Coronary artery (tissue), 2 donors: ENCODE results near the gene ERGIC3.

Experiments
- DNase-seq: peaks from one replicate; pipeline ENCODE4 v3.0.0-alpha.2; 2017; ENCODE audit warnings: low spot score
- H3K27ac ChIP-seq, 2 donors: fragments of 200-600 bp; sonication (generic); one replicate each; pipeline ENCODE4 v1.5.1; 2016 to 2019
- H3K4me3 ChIP-seq: fragments of 200-600 bp; sonication (generic); 2 replicates; pipeline ENCODE4 v1.5.1; 2016; ENCODE audit warnings: mild to moderate bottlenecking, moderate library complexity
- TF ChIP-seq, protein P1 (sequence below): fragments of 200-600 bp; sonication (generic); IDR thresholded peaks from one replicate; pipeline ENCODE4 v1.5.1; 2019; ENCODE audit warnings: antibody characterized with exemption

Gene ERGIC3

DNA sequence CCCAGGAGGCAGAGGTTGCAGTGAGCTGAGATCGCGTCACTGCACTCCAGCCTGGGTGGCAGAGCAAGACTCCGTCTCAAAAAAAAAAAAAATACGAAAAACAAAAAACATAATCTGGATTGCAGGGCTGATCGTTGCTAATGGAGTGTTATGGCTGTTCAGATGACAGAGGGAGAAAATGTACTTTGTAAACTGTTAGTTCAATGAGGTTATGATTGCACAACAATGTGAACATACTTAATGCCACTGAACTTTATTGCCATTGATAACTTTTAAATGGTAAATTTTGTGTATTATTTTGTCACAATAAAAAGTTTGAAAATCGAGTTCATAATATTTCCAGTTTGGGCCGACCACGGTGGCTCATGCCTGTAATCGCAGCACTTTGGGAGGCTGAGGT, 22.9 kb upstream of the ERGIC3 start:
- TF ChIP-seq, protein P1, sequence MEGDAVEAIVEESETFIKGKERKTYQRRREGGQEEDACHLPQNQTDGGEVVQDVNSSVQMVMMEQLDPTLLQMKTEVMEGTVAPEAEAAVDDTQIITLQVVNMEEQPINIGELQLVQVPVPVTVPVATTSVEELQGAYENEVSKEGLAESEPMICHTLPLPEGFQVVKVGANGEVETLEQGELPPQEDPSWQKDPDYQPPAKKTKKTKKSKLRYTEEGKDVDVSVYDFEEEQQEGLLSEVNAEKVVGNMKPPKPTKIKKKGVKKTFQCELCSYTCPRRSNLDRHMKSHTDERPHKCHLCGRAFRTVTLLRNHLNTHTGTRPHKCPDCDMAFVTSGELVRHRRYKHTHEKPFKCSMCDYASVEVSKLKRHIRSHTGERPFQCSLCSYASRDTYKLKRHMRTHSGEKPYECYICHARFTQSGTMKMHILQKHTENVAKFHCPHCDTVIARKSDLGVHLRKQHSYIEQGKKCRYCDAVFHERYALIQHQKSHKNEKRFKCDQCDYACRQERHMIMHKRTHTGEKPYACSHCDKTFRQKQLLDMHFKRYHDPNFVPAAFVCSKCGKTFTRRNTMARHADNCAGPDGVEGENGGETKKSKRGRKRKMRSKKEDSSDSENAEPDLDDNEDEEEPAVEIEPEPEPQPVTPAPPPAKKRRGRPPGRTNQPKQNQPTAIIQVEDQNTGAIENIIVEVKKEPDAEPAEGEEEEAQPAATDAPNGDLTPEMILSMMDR: no peak
- H3K4me3 ChIP-seq: no peak overlapping the region
- no peak overlapping the region for H3K27ac ChIP-seq
- no peak for DNase-seq

DNA sequence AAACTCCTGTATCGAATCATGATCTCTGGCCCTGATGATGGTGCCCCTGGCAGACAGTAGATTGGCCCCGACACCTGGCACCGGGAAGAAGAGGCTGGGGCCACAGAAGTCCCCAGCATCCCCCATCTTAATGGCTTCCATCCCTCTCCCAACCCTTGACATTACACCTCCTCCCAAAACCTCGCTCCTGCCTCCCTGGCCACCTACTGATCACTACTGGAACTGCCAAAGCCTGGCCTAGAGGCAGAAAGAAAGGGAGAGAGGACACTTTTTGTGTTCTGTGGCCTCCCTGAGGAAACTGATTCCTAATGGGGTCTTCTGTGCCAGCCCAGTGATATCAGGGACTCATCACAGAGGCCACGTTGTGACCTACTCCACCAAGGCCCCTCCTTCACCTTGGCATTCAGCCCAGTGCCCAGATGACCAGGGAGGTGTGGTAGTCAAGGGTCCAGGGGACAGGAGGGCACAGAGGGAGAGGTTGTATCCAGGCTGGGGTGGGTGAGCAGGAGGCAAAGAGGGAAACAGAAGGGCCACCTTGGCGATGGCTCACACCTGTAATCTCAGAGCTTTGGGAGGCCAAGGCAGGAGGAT, 18.5 kb upstream of the ERGIC3 start:
- no peak for DNase-seq
- Histone ChIP-seq H3K27ac (no peak overlapping the region), H3K4me3 (no peak overlapping the region)
- TF ChIP-seq, protein P1: no peak

DNA sequence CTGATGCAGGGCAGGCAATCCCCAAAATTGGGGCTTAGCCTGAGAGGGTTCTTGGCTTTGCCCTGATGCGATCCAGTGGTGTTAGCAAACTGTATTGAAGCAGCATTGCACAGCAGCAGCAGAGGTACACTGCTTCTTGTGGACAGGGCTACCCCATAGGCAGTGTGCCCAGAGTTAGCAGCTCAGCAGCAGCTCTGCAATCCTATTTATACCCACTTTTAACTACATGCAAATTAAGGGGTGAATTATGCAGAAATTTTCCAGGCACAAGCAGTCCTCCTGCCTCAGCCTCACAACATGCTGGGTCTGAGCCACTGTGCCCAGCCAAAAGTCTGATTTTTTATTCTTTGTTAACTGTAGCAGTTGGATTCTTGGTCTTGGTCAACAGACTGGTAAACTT, 16.2 kb upstream of the ERGIC3 start:
- TF ChIP-seq, protein P1: no peak

DNA sequence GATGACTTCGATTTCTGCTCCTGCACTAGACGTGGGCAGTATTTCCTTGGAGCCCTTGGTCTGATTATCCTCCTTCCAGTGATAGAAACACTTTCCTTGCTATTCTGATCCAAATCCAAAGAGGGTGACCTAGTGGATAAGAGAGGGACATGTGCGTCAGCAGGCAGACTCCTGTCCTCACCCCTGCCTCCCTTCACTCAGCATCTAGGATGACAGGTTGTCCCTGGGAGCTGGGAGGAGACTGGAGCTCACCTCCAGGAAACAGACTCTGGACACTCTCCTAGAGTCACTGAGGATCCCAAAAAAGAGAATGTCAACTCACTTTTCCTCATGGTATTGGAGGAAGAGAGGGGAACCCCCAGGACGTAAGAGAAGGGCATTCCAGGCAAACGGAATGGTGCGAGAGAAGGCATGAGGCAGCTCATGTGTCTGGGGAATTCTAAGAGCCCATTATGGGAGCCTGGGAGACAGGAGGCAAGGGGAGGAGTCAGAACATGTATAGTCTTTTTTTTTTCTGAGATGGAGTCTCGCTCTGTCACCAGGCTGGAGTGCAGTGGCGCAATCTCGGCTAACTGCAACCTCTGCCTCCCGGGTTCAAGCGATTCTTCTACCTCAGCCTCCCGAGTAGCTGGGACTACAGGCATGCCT, 14.6 kb upstream of the ERGIC3 start:
- TF ChIP-seq, protein P1: no peak
- no peak overlapping the region for H3K4me3 ChIP-seq
- DNase-seq: no peak
- H3K27ac ChIP-seq: no peak overlapping the region

More for the DNA sequence above, 16.2 kb upstream of the ERGIC3 start:
- no peak for DNase-seq
- Histone ChIP-seq H3K4me3 (no peak overlapping the region), H3K27ac (no peak overlapping the region)

DNA sequence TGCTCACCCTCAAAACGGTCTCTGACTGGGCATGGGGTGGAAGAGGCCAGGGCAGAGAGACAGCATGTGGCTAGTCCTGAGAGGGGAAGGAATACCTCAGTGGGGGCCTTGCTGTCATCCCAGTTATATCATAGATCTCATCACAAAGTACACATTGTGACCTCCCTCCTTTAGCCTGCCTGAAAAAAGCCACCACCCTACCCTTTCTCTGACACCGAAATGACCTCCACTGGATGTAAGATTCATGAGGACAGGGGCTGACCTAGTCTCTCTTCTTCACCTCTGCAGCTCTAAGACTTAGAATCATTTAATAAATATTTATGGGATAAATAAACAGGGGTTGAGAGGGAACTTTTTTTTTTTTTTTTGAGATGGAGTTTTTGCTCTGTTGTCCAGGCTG, 12.3 kb upstream of the ERGIC3 start, which contains the start of gene C20orf173:
Gene C20orf173 (minus strand): TSS at position 101 of the 400 bp plus-strand sequence. CDS start 279 bp downstream, outside the sequence.
- no peak within 1 kb of the TSS for H3K27ac ChIP-seq
- no peak for DNase-seq
- TF ChIP-seq, protein P1: no peak
- H3K4me3 ChIP-seq: no peak within 1 kb of the TSS

DNA sequence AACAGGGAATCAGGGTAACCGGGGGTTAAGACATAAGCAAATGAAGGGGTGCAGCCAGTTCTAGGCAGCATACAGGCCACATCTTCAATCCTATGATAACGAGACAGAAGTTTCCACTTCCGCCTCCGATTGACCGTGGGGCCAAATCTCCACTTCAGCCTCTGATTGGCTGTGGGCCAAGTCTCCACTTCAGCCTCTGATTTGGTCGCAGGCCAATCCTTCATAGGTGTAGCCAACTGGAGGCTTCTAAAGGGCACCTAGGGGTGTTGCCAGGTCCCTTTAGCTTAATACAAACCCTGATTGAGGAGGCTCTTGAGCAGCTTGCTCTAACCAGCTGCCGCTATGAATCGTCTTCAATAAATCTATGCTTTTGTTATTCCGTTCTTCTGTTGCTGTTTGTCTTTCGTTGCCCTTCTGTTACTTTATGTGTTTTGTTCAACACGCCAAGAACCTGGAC, 2.1 kb upstream of the ERGIC3 start:
- no peak overlapping the region for H3K27ac ChIP-seq
- DNase-seq: no peak
- H3K4me3 ChIP-seq: no peak overlapping the region
- TF ChIP-seq, protein P1: no peak
